HFF-Myc (cell line): ENCODE data around the gene SP4.

Experiments
- DNase-seq: peaks from one replicate; pipeline ENCODE4 v3.0.0-alpha.2; 2011; ENCODE audit warnings: low read depth; ENCODE audit errors: extremely low read depth
- H3K4me3 ChIP-seq: replicated peaks from 2 replicates; pipeline ENCODE4 v1.5.1; 2011; ENCODE audit warnings: low read depth, mild to moderate bottlenecking, control low read depth, low read length
- CTCF ChIP-seq: IDR thresholded peaks from 2 replicates; pipeline ENCODE4 v1.5.1; 2012; ENCODE audit warnings: mild to moderate bottlenecking, low read depth, low read length, control low read depth; ENCODE audit errors: missing control alignments

The SP4 gene

GRCh38 chr7:21443149-21443841 lies 15.4 kb downstream of the SP4 start:
- no peak overlapping the region for H3K4me3 ChIP-seq
- no peak for DNase-seq
- TF ChIP-seq CTCF: no peak

- TF ChIP-seq CTCF: no peak
- no peak for DNase-seq
- no peak overlapping the region for H3K4me3 ChIP-seq
Observed at GRCh38 chr7:21448974-21449373, 21.1 kb downstream of the SP4 start.

GRCh38 chr7:21450076-21450475 lies 22.2 kb downstream of the SP4 start:
- no peak for TF ChIP-seq CTCF
- no peak overlapping the region for H3K4me3 ChIP-seq
- DNase-seq: no peak

GRCh38 chr7:21450941-21451340 lies 23.1 kb downstream of the SP4 start:
- no peak overlapping the region for H3K4me3 ChIP-seq
- TF ChIP-seq CTCF: no peak
- DNase-seq: peak; percentile 5

GRCh38 chr7:21454182-21454581 lies 26.3 kb downstream of the SP4 start:
- H3K4me3 ChIP-seq: no peak overlapping the region
- no peak for DNase-seq
- no peak for TF ChIP-seq CTCF

- H3K4me3 ChIP-seq: no peak overlapping the region
- no peak for DNase-seq
- TF ChIP-seq CTCF: no peak
Observed at GRCh38 chr7:21454906-21455305, 27.0 kb downstream of the SP4 start.

GRCh38 chr7:21461282-21461681 lies 33.4 kb downstream of the SP4 start:
- no peak overlapping the region for H3K4me3 ChIP-seq
- no peak for TF ChIP-seq CTCF
- DNase-seq: no peak
